ENCODE data around the gene KTN1. TPM values are rescaled to one million over a fixed set of nuclear protein-coding genes. Genes with fewer than 3 reads are reported as not detected.

The KTN1 gene
- total RNA-seq, 1 donor from 2014 or later: 146 TPM

- H3K4me3 ChIP-seq (ENCODE audit: low read depth, low read length): no peak overlapping the region
- no peak for TF ChIP-seq CTCF (conservative IDR thresholded peaks at IDR 0.05; ENCODE audit: low read depth, low read length)
- no peak for DNase-seq (ENCODE audit: low read depth)
Observed at GRCh38 chr14:55661029-55661428, 81.0 kb downstream of the KTN1 start.

- no peak for DNase-seq (ENCODE audit: low read depth)
- no peak for TF ChIP-seq CTCF (conservative IDR thresholded peaks at IDR 0.05; ENCODE audit: low read depth, low read length)
- no peak overlapping the region for H3K4me3 ChIP-seq (ENCODE audit: low read depth, low read length)
Observed at GRCh38 chr14:55662752-55663151, 82.7 kb downstream of the KTN1 start.

- no peak overlapping the region for H3K4me3 ChIP-seq (ENCODE audit: low read depth, low read length)
- DNase-seq (ENCODE audit: low read depth): no peak
- TF ChIP-seq CTCF (conservative IDR thresholded peaks at IDR 0.05; ENCODE audit: low read depth, low read length): no peak
Observed at GRCh38 chr14:55665067-55665675, 85.2 kb downstream of the KTN1 start.

- DNase-seq (ENCODE audit: low read depth): no peak
- no peak for TF ChIP-seq CTCF (conservative IDR thresholded peaks at IDR 0.05; ENCODE audit: low read depth, low read length)
- no peak overlapping the region for H3K4me3 ChIP-seq (ENCODE audit: low read depth, low read length)
Observed at GRCh38 chr14:55667801-55668200, 87.8 kb downstream of the KTN1 start.

GRCh38 chr14:55671641-55672040, 91.6 kb downstream of the KTN1 start:
- TF ChIP-seq CTCF (conservative IDR thresholded peaks at IDR 0.05; ENCODE audit: low read depth, low read length): no peak
- no peak for DNase-seq (ENCODE audit: low read depth)
- H3K4me3 ChIP-seq (ENCODE audit: low read depth, low read length): no peak overlapping the region

- no peak overlapping the region for H3K4me3 ChIP-seq (ENCODE audit: low read depth, low read length)
- TF ChIP-seq CTCF (conservative IDR thresholded peaks at IDR 0.05; ENCODE audit: low read depth, low read length): no peak
- no peak for DNase-seq (ENCODE audit: low read depth)
Observed at GRCh38 chr14:55673048-55673447, 93.0 kb downstream of the KTN1 start.

GRCh38 chr14:55681096-55681495, 101.1 kb downstream of the KTN1 start:
- no peak overlapping the region for H3K4me3 ChIP-seq (ENCODE audit: low read depth, low read length)
- DNase-seq (ENCODE audit: low read depth): no peak
- TF ChIP-seq CTCF (conservative IDR thresholded peaks at IDR 0.05; ENCODE audit: low read depth, low read length): no peak
